ENCODE measurements around the gene CDT1. TPM values are rescaled to one million over a fixed set of nuclear protein-coding genes. Genes with fewer than 3 reads are reported as not detected.
A peak's percentile ranks its signal among the peaks of the same experiment; 100 is the strongest.

CDT1 gene
- total RNA-seq, 1 donor from 2014 or later = 10.8 TPM

- Histone ChIP-seq H3K4me1 (peaks cover 45% of the 10 kb centered on the region), H3K36me3 (peaks cover 0 to 36% of the 10 kb centered on the region in 2 donors), H3K4me3 (peak within 1 kb of the TSS; percentile 99), H3K9me3 (no peaks in the 10 kb centered on the region), H3K27me3 (no peaks in the 10 kb centered on the region), H3K27ac (peak within 1 kb of the TSS; percentile 84)
- peak in 1 of 2 donors; percentile 49 for TF ChIP-seq POLR2A (IDR thresholded peaks at IDR 0.05)
- TF ChIP-seq POLR2AphosphoS5 (IDR thresholded peaks at IDR 0.05; ENCODE audit: insufficient read depth in 1 of 2, low read depth in 1 of 2) = peak; percentile 89 to 90
- TF ChIP-seq CTCF (IDR thresholded peaks at IDR 0.05) = no peak
- peak; percentile 94 to 98 for DNase-seq (ENCODE audit: extremely low spot score in 2 of 2)
- intact Hi-C loops (cut with DNase I) = loop anchor here (1.0 kb wide), 1 partner anchor 73 kb away; no protein-coding TSS in a partner anchor
Measured at GRCh38 chr16:88856828-88857727, 53.5 kb downstream of the CDT1 start, which contains the start of the genes GALNS and TRAPPC2L. Gene GALNS, minus strand, starts transcription at chr16:88856947. Its CDS starts 70 bp downstream, at chr16:88856877. Gene TRAPPC2L, plus strand, starts transcription at chr16:88857127. Its CDS starts 24 bp downstream, at chr16:88857151.

- peaks cover 45% of the 10 kb centered on the region for H3K4me1 ChIP-seq
- intact Hi-C loops (cut with DNase I) = loop anchor here (1.0 kb wide), 1 partner anchor 74 kb away; no protein-coding TSS in a partner anchor
- no peaks in the 10 kb centered on the region for H3K9me3 ChIP-seq
- peaks cover 0 to 36% of the 10 kb centered on the region in 2 donors for H3K36me3 ChIP-seq
- no peak for TF ChIP-seq POLR2A (IDR thresholded peaks at IDR 0.05)
- TF ChIP-seq CTCF (IDR thresholded peaks at IDR 0.05) = peak in 2 of 3 experiments; percentile 33 to 44
- H3K4me3 ChIP-seq = peak overlapping the region; percentile 99
- peak overlapping the region; percentile 84 for H3K27ac ChIP-seq
- DNase-seq (ENCODE audit: extremely low spot score in 2 of 2) = no peak
- H3K27me3 ChIP-seq = no peaks in the 10 kb centered on the region
Measured at GRCh38 chr16:88857728-88858339, 54.2 kb downstream of the CDT1 start.

Other genes starting within 250 kb of the CDT1 start
- gene ZC3H18, start 233.4 kb upstream of the CDT1 start, total RNA-seq = 18.4 TPM
- not detected for gene IL17C, start 165.2 kb upstream of the CDT1 start, total RNA-seq
- gene CYBA, start 152.7 kb upstream of the CDT1 start, total RNA-seq = 188 TPM
- 33.1 TPM for gene MVD, start 140.7 kb upstream of the CDT1 start, total RNA-seq
- gene SNAI3, start 117.3 kb upstream of the CDT1 start, total RNA-seq = not detected
- 26.5 TPM for gene RNF166, start 97.4 kb upstream of the CDT1 start, total RNA-seq
- gene CTU2, start 97.3 kb upstream of the CDT1 start, total RNA-seq = 7.9 TPM
- gene PIEZO1, start 18.6 kb upstream of the CDT1 start, total RNA-seq = 184 TPM
- gene APRT, start 8.1 kb downstream of the CDT1 start, total RNA-seq = 134 TPM
- 61.4 TPM for gene GALNS, start 53.2 kb downstream of the CDT1 start, total RNA-seq
- 50.8 TPM for gene TRAPPC2L, start 53.3 kb downstream of the CDT1 start, total RNA-seq
- not detected for gene PABPN1L, start 62.9 kb downstream of the CDT1 start, total RNA-seq
- gene CBFA2T3, start 173.4 kb downstream of the CDT1 start, total RNA-seq = 2.7 TPM

All from vagina (tissue), 2 donors.